Ecto neural progenitor cell (in vitro differentiated cells): ENCODE measurements around the gene RING1.
"Not testable (repeated sequence)": the region's sequence is repeated elsewhere in the genome, so short reads cannot be mapped to it uniquely, and the experiment has no call there.

Experiments
- DNase-seq: peaks from one replicate; pipeline ENCODE4 v3.0.0-alpha.2; 2018; ENCODE audit warnings: low spot score

Gene RING1

GRCh38 chr6:33206027-33206863, 2.1 kb upstream of the RING1 start:
- no peak for DNase-seq

DNA sequence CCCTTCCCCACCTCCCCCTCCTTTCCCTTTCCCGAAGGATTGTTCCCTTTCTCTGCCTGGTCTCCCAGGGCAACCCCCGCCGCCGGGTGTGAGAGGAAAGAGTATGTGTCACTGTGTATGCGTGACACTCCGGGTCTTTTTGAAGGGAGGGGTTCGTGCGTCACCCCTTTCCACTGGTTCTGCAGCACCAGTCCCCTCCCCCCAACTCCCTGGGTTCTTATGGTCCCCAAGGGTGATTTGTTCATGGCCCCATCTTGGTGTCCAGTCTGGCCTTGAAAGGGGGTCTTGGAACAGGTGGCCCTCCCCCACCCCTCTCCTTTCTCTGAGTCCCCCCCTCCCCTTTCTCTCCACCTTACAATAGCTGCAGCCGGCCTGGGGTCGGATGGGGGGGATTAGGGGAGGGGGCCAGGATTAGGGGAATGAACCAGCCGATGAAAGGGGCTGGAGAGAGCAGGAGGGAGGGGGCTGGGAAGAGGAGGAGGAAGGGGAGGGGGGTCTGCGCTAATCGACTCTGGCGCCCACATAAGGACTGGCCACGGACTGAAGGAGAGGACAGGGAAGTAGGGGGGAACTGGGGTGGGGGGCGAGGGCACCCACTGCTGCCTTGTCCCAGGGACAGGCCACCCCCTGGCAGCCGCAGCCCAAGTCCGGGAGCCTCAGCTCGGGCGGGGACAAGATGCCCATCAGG, 1.3 kb upstream of the RING1 start:
- peak; percentile 94 for DNase-seq

DNA sequence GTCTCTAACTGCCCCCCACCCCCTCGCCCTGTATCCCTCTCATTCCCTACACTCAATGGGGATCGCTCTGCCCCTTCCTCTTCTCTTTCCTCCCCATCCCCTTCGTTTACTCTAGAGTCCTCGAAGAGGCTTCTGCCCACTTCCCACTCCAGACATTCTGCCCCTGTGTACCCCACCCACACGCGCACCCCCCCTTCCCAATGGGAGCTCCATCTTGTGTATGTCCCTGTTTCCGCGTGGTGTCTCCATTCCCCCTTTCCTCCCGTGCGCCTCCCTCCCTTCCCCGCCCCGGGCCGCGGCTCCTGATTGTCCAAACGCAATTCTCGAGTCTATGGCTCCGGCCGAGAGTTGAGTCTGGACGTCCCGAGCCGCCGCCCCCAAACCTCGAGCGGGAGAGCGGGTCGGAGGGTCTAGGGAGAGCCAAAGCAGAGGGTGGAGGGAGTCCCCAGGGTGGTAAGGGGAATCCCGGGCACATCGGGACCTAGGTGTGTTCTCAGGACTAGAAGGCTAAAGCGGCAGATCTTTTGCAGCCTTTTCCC, 679 bp upstream of the RING1 start:
- DNase-seq, result peak; percentile 77

DNA sequence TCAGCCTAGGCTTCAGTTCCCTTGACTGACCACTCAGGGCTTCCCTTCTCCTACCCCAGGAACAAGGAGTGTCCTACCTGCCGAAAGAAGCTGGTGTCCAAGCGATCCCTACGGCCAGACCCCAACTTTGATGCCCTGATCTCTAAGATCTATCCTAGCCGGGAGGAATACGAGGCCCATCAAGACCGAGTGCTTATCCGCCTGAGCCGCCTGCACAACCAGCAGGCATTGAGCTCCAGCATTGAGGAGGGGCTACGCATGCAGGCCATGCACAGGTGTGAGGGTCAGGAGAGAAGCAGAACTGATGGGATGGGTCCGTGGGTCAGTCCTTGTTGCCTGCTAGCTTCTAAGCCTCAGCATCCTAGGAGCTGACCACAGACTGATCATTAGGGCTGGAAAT, 1.6 kb downstream of the RING1 start:
- DNase-seq, result no peak

DNA sequence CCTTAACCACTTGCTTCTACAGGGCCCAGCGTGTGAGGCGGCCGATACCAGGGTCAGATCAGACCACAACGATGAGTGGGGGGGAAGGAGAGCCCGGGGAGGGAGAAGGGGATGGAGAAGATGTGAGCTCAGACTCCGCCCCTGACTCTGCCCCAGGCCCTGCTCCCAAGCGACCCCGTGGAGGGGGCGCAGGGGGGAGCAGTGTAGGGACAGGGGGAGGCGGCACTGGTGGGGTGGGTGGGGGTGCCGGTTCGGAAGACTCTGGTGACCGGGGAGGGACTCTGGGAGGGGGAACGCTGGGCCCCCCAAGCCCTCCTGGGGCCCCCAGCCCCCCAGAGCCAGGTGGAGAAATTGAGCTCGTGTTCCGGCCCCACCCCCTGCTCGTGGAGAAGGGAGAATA, 2.8 kb downstream of the RING1 start:
- DNase-seq, result no peak

GRCh38 chr6:33211666-33212422, 3.5 kb downstream of the RING1 start:
- no peak for DNase-seq

DNA sequence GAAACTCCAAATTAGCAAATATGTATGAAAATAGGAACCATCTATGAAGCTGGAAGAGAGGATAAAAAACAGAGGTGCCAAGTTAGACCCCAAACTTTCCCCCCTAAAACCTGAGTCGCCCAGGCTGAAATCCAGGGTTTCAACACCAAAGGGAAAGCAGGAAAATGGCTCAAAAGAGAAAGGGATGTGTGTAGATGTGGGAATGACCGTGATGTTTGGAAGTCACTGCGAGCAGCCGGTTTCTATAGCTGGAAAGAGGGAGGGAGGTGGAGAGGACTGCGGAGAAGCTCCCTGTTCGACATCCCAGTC, 4.5 kb downstream of the RING1 start:
- DNase-seq, result no peak

- DNase-seq, result peak; percentile 75
Observed at GRCh38 chr6:33213166-33213988, 5.1 kb downstream of the RING1 start.

DNA sequence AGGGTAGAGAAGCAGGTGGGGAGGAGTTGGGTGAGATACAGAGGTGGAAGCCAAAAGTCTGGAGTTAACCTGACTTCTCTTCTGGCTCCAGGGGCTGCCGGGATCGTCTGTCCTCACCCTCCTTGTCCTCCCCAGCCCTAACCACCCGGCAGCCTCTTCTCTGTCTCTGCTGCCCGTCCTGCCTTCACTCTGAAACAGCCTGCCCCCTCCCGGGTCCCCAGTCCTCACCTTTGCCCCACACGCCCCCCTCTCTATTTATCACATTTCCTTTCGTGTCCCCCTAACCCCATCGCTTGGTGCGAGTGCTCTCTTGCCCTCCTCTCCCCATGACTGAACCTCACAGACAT, 5.7 kb downstream of the RING1 start:
- DNase-seq, result no peak

- no peak for DNase-seq
Observed at GRCh38 chr6:33215271-33216116, 7.2 kb downstream of the RING1 start.

DNA sequence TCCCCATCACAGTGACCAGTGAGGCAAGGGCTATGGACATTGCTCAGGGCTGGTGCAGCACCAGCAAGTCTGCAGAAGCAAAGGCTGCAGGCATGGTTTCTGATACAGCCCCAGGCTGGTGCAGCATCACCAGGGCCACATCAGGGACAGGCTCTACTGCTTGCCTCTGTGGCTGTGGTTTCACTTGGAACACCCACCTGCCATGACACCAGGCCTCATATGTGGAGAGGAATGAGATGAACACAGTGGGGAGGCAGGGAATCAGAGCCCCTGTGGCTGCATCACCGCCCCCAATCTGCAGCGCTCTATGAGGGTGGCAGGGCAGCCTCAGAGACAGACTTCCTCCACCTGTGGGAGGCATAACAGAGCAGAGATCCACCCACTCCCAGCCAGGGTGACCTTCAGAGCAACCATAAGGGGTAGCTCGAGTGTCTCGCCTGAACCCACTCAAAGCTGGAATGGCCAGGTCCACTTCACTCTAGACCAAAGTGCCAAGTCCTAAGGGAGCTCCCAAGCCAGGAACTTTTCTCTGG, 7.9 kb downstream of the RING1 start:
- no peak for DNase-seq

DNA sequence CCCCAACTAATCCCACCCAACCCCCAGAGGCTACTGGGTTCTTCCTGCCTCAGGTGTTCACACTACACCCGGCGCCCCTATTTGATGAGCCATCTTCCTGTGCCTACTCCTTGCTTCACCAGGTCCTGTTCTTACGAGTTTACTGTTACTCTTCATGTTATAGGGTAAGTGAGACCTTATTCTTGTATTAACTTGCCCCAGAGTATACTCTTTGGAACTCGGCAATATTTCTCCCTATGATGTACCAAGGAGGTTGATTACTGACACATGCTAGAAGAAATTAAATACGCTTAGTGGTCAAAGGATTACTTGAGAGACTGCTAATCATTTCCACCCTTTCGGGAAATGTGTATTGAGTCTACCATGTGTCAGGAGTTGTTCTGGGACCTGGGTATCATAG, 8.9 kb downstream of the RING1 start:
- DNase-seq, result no peak

DNA sequence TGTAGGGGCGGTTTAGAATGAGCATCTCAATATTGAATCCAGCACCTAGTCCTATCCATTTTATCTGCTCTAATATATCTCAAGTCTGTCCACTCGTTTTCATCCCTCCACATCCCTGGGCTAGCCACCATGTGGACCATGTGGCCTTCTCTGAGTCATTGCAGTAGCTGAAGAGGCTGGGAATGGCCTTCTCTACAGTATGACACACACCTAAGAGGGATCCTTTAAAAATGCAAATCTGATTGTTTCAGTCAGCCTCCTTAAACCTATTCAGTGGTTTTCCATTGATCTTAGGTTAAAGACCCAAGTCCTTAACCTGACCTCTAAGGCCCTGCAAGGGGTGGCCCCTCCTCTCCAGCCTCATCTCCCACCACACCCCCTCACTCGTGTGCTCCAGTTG, 9.4 kb downstream of the RING1 start:
- DNase-seq, result no peak

GRCh38 chr6:33226503-33227120, 18.3 kb downstream of the RING1 start:
- DNase-seq, result not testable (repeated sequence)

DNA sequence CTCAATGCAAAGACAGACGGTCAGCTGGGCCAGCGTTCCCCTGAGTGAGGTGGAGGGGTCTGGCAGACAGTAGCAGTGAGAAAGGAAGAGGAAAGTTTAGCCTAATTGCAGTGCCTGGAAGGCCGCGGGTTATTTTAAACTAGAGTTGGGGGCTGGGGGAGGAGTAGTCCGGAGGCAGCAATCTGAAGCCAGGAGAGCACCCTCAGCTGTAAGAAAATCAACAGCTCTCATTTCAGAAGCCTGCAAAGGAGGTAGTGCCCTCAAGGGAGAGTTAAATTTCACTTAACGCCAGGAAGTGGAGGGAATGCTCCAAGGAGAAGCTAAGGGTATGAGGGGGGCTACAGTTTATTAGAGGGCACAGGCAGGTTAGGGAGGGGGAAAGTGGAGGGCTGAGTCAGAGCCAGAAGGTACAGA, 26.9 kb downstream of the RING1 start:
- no peak for DNase-seq

DNA sequence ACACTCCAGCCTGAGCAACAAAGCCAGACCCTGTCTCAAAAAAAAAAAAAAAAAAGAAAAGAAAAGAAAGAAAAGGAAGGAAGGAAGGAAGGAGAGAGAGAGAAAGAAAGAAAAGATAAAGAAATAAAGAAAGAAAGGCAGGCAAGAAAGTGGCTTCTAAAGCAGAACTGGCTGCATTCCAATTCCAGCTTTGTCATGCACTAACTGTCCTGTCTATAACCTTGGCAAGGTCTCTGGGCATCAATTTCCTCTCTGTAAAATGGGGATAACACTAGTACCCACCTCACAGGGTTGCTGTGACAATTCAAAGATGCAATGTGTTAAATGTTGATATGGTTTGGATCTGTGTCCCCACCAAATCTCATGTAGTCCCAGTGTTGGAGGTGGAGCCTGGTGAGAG, 28.0 kb downstream of the RING1 start:
- DNase-seq, result no peak

DNA sequence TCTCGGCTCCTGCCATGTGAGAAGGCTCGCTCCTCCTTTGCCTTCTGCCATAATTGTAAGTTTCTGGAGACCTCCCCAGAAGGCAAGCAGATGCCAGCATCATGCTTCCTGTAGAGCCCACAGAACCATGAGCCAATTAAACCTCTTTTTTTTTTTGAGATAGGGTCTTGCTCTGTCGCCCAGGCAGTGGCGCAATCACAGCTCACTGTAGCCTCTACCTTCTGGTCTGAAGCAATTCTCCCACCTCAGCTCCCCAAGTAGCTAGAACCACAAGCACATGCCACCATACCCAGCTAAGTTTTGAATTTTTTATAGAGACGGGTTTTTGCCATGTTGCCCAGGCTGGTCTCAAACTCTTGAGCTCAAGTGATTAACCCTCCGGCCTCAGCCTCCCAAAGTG, 28.6 kb downstream of the RING1 start:
- no peak for DNase-seq

GRCh38 chr6:33237741-33238140, 29.4 kb downstream of the RING1 start:
- DNase-seq, result no peak

- DNase-seq, result no peak
Observed at GRCh38 chr6:33241968-33242367, 33.7 kb downstream of the RING1 start.

DNA sequence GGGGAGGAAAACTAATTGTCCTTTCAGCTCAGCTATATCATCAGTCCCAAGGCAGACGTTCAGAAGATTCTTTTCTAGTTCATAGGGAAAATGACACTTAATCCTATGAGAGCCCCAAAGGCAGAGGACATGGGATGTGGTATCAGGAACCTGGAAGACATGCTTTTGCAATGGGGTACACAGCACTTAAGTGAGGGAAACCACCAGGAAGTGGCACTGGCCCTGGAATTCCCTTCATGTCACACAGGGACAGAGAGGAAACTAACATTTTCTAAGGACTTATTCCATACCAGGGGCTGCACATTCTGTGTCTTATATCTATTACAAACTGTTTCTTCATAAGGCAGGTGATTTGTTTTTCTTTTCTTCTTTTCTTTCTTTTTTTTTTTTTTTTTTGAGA, 35.2 kb downstream of the RING1 start:
- no peak for DNase-seq
